Measurements from ENCODE around the gene ICA1. TPM values are rescaled to one million over a fixed set of nuclear protein-coding genes. Genes with fewer than 3 reads are reported as not detected.

ICA1 gene
- total and polyA plus RNA-seq, 2 of the 13 experiments (the other 11 are each of a cell fraction or from before 2014, with no cell fraction given) = 0.29 TPM; not detected in 1

DNA sequence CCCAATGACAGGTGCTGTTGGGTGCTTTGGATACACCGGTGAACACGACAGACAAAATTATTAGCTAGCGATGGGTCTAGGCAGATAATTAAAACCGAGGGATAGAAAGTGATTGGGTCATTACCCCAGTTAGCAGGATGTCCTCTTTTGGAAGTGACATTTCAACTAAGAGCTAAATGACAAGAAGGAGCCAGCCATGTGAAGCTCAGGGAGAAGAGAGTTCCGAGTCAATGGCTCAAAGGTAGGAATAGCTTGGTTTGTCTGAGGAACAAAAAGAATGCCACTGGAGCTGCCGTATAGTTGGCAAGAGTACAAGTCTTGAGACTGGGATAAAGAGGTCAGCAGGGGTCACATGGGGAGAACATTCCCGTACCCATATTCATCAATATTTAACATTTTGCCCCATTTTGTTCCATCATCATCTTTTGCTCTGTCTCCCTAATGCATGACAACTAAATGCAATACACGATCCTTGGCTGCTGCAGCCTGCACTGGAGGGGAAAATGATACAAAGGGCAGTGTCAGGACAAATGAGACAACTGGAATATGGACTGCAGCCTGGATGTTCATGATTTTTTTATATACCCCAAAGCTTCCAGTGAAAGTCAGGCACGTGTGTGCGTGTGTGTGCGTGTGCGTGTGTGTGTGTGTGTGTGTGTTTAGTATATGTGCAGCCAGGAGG, 115.7 kb downstream of the ICA1 start (continued):
- TF ChIP-seq PCBP2 (optimal IDR thresholded peaks at IDR 0.05; ENCODE audit: low read depth, low read length, poor library complexity, severe bottlenecking) = no peak
- TF ChIP-seq SIN3B (IDR thresholded peaks at IDR 0.05; ENCODE audit: low read length) = no peak
- TF ChIP-seq ZNF569 (CRISPR knock-in tag; IDR thresholded peaks at IDR 0.05; ENCODE audit: borderline replicate concordance) = no peak
- TF ChIP-seq AGO2 (optimal IDR thresholded peaks at IDR 0.05; ENCODE audit: low read depth, low read length) = no peak

DNA sequence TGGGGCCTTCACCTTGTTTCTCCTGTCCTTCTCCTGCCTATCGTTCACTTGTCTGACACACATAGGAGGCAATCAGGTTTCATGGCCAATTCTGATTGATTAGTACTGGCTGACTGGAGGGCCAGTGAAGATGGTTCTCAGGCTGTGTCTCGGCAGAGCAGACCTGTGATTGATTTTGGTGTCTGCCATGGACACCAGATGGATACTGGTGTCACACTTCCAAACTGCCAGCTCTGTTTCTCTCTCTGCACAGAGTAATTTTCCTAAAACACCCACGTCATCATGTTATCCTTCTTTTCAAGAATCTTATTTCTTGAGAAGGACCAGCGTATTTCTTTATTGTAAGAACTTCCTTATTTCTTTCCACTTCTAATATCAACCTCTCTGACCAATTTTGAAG, 117.1 kb downstream of the ICA1 start:
- Histone ChIP-seq H4K20me1 (ENCODE audit: insufficient read depth, low read length) (no peaks in the 10 kb centered on the region), H3K9ac (ENCODE audit: insufficient read depth, low read depth, low read length) (no peak overlapping the region), H3K9me3 (ENCODE audit: low read length) (no peaks in the 10 kb centered on the region), H3K27ac (ENCODE audit: extremely low read length, insufficient read depth, low read length) (no peak overlapping the region), H3K4me3 (replicated peaks in 1 of 3; ENCODE audit: insufficient read depth in 1 of 3, low read depth in 2 of 3, low read length in 3 of 3) (no peak overlapping the region), H2AFZ (ENCODE audit: low read length) (no peak overlapping the region), H3K27me3 (ENCODE audit: control insufficient read depth in 1 of 2, insufficient read depth in 2 of 2, low read length in 2 of 2) (no peaks in the 10 kb centered on the region), H3K4me1 (ENCODE audit: insufficient read depth, low read length) (peaks cover 9% of the 10 kb centered on the region), H3K4me2 (ENCODE audit: low read depth, low read length) (no peak overlapping the region), H3K79me2 (ENCODE audit: insufficient read depth, low read length) (no peaks in the 10 kb centered on the region), H3K36me3 (replicated peaks in 1 of 2; ENCODE audit: control insufficient read depth in 1 of 2, insufficient read depth in 2 of 2, low read length in 2 of 2) (no peaks in the 10 kb centered on the region)
- no TSS peak for BruUV-seq (replicated peaks)
- ATAC-seq (no peak), DNase-seq (ENCODE audit: low spot score) (no peak), FAIRE-seq (no peak)
- POLR2A ChIA-PET = no interaction called here
- intact Hi-C loops (cut with micrococcal nuclease; ENCODE audit: unreplicated experiment) (no loop called here), in situ Hi-C loops (cut with HindIII; ENCODE audit: extremely low pct_ligation_motif_present, low pct_unique_long_range_greater_than_20kb) (no loop called here)
- TF ChIP-seq, protein P1, sequence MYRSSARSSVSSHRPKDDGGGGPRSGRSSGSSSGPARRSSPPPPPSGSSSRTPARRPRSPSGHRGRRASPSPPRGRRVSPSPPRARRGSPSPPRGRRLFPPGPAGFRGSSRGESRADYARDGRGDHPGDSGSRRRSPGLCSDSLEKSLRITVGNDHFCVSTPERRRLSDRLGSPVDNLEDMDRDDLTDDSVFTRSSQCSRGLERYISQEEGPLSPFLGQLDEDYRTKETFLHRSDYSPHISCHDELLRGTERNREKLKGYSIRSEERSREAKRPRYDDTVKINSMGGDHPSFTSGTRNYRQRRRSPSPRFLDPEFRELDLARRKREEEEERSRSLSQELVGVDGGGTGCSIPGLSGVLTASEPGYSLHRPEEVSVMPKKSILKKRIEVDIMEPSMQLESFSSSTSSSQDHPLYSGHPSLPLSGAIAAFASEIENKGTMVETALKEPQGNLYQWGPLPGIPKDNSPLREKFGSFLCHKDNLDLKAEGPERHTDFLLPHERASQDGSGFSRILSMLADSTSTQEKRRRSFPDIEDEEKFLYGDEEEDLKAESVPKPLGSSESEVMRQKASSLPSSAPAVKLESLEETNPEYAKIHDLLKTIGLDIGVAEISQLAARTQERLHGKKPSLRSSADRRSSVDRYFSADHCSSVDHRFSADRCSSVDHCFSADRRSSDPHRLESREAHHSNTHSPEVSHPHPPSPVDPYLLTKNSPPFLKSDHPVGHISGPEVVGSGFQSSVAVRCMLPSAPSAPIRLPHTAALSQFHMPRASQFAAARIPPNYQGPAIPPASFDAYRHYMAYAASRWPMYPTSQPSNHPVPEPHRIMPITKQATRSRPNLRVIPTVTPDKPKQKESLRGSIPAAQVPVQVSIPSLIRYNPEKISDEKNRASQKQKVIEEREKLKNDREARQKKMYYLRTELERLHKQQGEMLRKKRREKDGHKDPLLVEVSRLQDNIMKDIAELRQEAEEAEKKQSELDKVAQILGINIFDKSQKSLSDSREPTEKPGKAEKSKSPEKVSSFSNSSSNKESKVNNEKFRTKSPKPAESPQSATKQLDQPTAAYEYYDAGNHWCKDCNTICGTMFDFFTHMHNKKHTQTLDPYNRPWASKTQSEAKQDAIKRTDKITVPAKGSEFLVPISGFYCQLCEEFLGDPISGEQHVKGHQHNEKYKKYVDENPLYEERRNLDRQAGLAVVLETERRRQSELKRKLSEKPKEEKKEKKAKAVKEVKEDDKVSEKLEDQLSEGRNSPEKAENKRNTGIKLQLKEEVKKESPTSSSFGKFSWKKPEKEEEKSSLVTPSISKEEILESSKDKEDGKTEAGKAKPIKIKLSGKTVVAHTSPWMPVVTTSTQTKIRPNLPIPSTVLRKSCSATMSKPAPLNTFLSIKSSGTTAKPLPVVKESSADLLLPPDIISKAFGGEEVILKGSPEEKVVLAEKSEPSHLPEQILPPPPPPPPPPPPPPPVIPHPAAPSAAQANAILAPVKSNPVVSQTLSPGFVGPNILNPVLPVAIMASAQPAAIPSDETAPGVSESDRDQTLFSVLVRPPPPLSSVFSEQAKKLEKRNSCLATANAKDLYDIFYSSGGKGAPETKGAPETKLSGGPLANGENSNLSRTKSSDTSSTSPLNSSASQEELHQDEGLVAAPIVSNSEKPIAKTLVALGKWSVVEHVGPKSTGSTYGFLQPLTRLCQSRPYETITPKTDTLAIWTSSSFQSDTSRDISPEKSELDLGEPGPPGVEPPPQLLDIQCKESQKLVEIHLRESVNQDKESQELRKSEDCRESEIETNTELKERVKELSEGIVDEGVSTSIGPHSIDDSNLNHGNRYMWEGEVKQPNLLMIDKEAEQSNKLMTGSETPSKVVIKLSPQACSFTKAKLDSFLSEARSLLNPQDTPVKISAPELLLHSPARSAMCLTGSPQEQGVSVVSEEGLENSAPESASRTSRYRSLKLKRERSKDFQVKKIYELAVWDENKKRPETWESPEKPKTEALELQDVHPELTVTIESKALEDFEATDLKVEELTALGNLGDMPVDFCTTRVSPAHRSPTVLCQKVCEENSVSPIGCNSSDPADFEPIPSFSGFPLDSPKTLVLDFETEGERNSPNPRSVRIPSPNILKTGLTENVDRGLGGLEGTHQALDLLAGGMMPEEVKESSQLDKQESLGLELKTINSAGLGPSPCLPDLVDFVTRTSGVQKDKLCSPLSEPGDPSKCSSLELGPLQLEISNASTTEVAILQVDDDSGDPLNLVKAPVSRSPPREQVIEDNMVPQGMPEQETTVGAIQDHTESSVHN (CRISPR knock-in tag; IDR thresholded peaks at IDR 0.05) = no peak
- TF ChIP-seq ZNF160 (CRISPR knock-in tag; IDR thresholded peaks at IDR 0.05) = no peak
- peak; percentile 50 for TF ChIP-seq CREB1 (IDR thresholded peaks at IDR 0.05)
- TF ChIP-seq CREB1 (CRISPR knock-in tag; IDR thresholded peaks at IDR 0.05) = no peak
- WGBS (ENCODE audit: low lambda C conversion rate) = 25% methylated on average over 4 of the region's 4 CpGs
- CTCF ChIA-PET (ENCODE audit: low intra/inter-chr PET ratio, low total read pairs) = no interaction called here
